Measurements from ENCODE around the gene ATN1.

DNA sequence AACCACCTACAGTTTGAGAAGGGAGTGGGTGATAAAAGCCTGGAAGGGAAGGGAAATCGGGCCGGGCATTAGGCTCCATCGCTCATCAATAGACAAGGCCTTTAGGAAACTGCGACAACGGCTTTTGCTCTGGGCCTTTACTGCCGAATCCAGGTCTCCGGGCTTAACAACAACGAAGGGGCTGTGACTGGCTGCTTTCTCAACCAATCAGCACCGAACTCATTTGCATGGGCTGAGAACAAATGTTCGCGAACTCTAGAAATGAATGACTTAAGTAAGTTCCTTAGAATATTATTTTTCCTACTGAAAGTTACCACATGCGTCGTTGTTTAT is 15.6 kb downstream of the ATN1 start:
- TF ChIP-seq, protein P1, sequence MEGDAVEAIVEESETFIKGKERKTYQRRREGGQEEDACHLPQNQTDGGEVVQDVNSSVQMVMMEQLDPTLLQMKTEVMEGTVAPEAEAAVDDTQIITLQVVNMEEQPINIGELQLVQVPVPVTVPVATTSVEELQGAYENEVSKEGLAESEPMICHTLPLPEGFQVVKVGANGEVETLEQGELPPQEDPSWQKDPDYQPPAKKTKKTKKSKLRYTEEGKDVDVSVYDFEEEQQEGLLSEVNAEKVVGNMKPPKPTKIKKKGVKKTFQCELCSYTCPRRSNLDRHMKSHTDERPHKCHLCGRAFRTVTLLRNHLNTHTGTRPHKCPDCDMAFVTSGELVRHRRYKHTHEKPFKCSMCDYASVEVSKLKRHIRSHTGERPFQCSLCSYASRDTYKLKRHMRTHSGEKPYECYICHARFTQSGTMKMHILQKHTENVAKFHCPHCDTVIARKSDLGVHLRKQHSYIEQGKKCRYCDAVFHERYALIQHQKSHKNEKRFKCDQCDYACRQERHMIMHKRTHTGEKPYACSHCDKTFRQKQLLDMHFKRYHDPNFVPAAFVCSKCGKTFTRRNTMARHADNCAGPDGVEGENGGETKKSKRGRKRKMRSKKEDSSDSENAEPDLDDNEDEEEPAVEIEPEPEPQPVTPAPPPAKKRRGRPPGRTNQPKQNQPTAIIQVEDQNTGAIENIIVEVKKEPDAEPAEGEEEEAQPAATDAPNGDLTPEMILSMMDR (IDR thresholded peaks at IDR 0.05 in 8 of 11, conservative IDR thresholded peaks at IDR 0.05 in 3 of 11): no peak
- TF ChIP-seq POLR2AphosphoS5 (IDR thresholded peaks at IDR 0.05): no peak

All from spleen (tissue), 7 donors.